ENCODE measurements around the gene GLG1. TPM values are rescaled to one million over a fixed set of nuclear protein-coding genes. Genes with fewer than 3 reads are reported as not detected.

GLG1 gene
- total RNA-seq, 1 donor from 2014 or later: 110 TPM

GRCh38 chr16:74608381-74608780 is 1.5 kb upstream of the GLG1 start:
- intact Hi-C loops (cut with DNase I): no loop called here
- TF ChIP-seq, protein P1, sequence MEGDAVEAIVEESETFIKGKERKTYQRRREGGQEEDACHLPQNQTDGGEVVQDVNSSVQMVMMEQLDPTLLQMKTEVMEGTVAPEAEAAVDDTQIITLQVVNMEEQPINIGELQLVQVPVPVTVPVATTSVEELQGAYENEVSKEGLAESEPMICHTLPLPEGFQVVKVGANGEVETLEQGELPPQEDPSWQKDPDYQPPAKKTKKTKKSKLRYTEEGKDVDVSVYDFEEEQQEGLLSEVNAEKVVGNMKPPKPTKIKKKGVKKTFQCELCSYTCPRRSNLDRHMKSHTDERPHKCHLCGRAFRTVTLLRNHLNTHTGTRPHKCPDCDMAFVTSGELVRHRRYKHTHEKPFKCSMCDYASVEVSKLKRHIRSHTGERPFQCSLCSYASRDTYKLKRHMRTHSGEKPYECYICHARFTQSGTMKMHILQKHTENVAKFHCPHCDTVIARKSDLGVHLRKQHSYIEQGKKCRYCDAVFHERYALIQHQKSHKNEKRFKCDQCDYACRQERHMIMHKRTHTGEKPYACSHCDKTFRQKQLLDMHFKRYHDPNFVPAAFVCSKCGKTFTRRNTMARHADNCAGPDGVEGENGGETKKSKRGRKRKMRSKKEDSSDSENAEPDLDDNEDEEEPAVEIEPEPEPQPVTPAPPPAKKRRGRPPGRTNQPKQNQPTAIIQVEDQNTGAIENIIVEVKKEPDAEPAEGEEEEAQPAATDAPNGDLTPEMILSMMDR (IDR thresholded peaks at IDR 0.05): no peak
- Histone ChIP-seq H3K4me1 (peaks cover 33% of the 10 kb centered on the region), H3K9me3 (no peaks in the 10 kb centered on the region), H3K4me3 (no peak overlapping the region), H3K36me3 (no peaks in the 10 kb centered on the region), H3K27ac (no peak overlapping the region), H3K27me3 (ENCODE audit: low read depth) (no peaks in the 10 kb centered on the region)
- ATAC-seq (no peak), DNase-seq (no peak)

DNA sequence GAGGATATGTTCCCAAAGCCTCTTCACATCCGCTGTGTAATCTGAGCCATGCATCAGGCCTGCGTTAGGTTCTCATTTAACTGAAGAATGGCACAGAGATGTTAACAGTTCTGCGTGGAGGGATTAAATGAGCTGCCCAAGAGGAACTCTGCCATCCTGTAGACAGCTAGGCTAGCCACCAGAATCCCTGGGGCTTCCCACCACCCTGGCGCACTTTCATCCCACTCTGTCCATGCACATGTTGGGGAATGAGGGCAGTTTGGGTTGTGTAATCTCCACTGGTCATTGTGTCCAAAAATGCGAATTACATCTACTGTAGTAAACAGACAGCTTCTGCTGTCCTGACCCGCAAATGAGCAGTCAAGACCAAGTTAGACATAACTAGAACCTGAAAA is 1.0 kb upstream of the GLG1 start:
- ATAC-seq (no peak), DNase-seq (no peak)
- no peaks in the 10 kb centered on the region for H3K36me3 ChIP-seq
- H3K4me3 ChIP-seq: no peak overlapping the region
- no peaks in the 10 kb centered on the region for H3K27me3 ChIP-seq (ENCODE audit: low read depth)
- no peaks in the 10 kb centered on the region for H3K9me3 ChIP-seq
- no peak overlapping the region for H3K27ac ChIP-seq
- intact Hi-C loops (cut with DNase I): no loop called here
- TF ChIP-seq, protein P1 (IDR thresholded peaks at IDR 0.05): no peak
- peaks cover 38% of the 10 kb centered on the region for H3K4me1 ChIP-seq

DNA sequence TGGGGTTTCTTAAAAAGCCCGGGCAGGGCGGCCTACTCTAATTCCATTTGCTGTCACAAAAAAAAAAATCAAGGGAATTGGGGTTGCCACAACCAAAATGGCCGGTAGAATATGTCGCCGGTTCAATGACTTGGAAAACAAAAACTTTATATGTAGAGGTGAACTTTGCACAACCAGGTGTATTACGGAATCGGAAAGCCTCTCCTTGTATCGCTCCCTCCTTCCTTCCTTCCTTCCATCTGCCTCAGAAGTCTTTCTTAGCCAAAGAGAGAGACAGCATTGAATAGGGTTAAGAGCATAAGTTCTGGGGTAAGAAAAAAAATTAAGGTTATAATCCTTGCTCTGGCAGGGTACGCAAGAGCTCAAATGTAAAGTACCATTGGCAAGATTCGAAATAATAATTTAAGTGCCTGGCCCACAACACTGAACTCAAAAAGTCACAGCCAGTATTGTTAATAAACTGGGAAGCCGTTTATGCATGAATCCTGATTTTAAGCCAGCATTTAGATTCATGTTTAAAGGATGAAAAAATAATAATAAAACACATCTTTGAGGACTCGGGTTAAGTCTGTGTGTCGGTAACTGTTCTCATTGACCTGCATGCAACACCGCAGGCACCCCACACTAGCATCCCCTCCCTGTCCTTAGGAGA is 522 bp upstream of the GLG1 start:
- intact Hi-C loops (cut with DNase I): no loop called here
- Histone ChIP-seq H3K4me3 (peak overlapping the region; percentile 100), H3K27ac (peak overlapping the region; percentile 98), H3K36me3 (no peaks in the 10 kb centered on the region), H3K9me3 (no peaks in the 10 kb centered on the region), H3K4me1 (peaks cover 41% of the 10 kb centered on the region), H3K27me3 (ENCODE audit: low read depth) (no peaks in the 10 kb centered on the region)
- TF ChIP-seq, protein P1 (IDR thresholded peaks at IDR 0.05): no peak
- DNase-seq: no peak
- ATAC-seq: peak; percentile 62

DNA sequence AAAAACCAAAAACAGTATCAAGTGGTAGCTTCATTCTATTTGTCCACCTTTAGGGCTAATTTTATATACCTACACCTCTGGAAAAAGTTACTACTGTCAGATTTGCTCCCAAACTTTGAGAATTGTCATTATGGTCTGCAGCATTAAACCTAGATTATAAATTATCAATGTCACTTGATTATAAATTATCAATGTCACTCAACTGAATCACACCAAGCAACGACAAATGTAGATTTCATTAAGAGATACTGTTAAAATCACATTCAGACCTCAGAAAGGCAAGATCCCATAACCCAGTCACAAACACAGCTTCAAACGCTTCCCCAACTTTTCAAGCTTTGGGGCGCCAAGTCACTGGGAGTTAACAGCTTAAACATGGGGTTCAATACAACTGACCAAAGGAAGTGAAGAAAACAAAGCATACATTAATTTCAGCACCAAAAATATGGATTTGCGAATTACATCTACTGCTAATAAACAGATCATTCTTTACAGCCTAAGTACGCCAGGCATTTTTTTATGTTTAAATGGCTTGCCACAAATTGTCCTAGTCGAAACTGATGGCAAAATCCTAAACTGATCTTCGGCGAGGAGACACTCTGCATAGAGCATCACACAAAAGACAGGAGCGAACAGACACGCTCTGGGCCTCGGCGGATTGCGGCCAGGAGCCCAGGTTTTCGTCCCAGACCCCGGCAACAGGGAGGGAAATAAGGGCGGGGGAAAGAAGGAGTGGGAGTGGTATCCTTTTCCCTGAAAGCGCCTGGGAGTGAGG is 981 bp downstream of the GLG1 start:
- Histone ChIP-seq H3K9me3 (no peaks in the 10 kb centered on the region), H3K27me3 (ENCODE audit: low read depth) (no peaks in the 10 kb centered on the region), H3K4me3 (peak overlapping the region; percentile 100), H3K27ac (peak overlapping the region; percentile 98), H3K4me1 (peaks cover 49% of the 10 kb centered on the region), H3K36me3 (no peaks in the 10 kb centered on the region)
- intact Hi-C loops (cut with DNase I): no loop called here
- DNase-seq (no peak), ATAC-seq (peak in 1 of 2 donors; percentile 11)
- TF ChIP-seq, protein P1 (IDR thresholded peaks at IDR 0.05): no peak

DNA sequence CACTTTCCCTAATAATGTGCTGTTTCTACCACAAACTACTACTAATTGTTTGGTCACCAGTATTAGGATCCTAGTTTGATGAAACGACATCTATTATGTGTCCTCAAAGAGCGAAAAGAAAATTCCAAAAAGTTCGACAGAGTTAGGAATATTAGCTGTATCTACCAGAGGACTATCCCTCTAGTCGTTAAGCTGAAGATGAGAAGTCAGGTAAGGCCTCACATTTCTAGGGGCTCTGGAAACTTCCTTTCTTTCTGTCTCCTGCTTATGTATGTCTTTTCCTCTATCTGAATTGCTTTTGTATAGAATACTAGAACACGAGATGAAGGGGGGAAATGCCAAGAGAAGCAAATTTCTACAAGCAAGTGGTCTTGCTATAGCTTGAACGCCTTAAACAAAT is 1.6 kb downstream of the GLG1 start:
- H3K4me1 ChIP-seq: peaks cover 52% of the 10 kb centered on the region
- H3K27me3 ChIP-seq (ENCODE audit: low read depth): no peaks in the 10 kb centered on the region
- intact Hi-C loops (cut with DNase I): no loop called here
- ATAC-seq (no peak), DNase-seq (no peak)
- H3K4me3 ChIP-seq: peak overlapping the region; percentile 100
- TF ChIP-seq, protein P1 (IDR thresholded peaks at IDR 0.05): no peak
- H3K36me3 ChIP-seq: no peaks in the 10 kb centered on the region
- no peak overlapping the region for H3K27ac ChIP-seq
- no peaks in the 10 kb centered on the region for H3K9me3 ChIP-seq
